B cell (primary cell): Measurements from ENCODE around the gene BLOC1S3. TPM values are rescaled to one million over a fixed set of nuclear protein-coding genes. Genes with fewer than 3 reads are reported as not detected.

ENCODE experiments used
- ATAC-seq: fragments of 200-7000 bp; cut with Tn5 transposase; one replicate; pipeline ENCODE4 v1.10.0; 2021; ENCODE audit warnings: low read depth, mild to moderate bottlenecking, moderate number of reproducible peaks, moderate library complexity
- CTCF ChIA-PET: fragments of 350-600 bp; sonication (Branson Sonifier 250); formaldehyde crosslinking; loops from one replicate; lab custom pipeline; 2021; ENCODE audit warnings: antibody characterized with exemption, inconsistent platforms; lab: Charles Lee
- POLR2A ChIA-PET: fragments of 350-600 bp; sonication (Branson Sonifier 250); formaldehyde crosslinking; loops from one replicate; lab custom pipeline; 2021; ENCODE audit warnings: antibody characterized with exemption; lab: Charles Lee
- DNase-seq: peaks from one replicate; pipeline ENCODE4 v3.0.0; 2013
- H2AFZ ChIP-seq: 2 replicates; pipeline ENCODE4 v1.6.1; 2012; ENCODE audit warnings: mild to moderate bottlenecking, low read depth, low read length; ENCODE audit not compliant: insufficient read depth, poor library complexity, severe bottlenecking
- H3K27ac ChIP-seq, 2 donors: 1 replicate in 1 of 2; 2 replicates in 1 of 2; pipeline ENCODE4 v1.5.1; 2012 to 2013; ENCODE audit warnings: low read length in 2 of 2, mild to moderate bottlenecking in 2 of 2, moderate library complexity in 1 of 2
- H3K27me3 ChIP-seq, 4 experiments: fragments of 200-600 bp in 1 of 4; sonication (generic) in 1 of 4; replicated peaks in 1 of 4; 1 replicate in 2 of 4; 2 replicates in 2 of 4; pipeline versions ENCODE4 v1.6.1 to v1.7.0; 2013 to 2016; ENCODE audit warnings: low read length in 3 of 4, mild to moderate bottlenecking in 2 of 4, mixed read lengths in 1 of 4, moderate library complexity in 1 of 4; ENCODE audit not compliant: insufficient read depth in 4 of 4, control insufficient read depth in 3 of 4; ENCODE audit errors: control extremely low read depth in 1 of 4
- H3K36me3 ChIP-seq, 2 experiments: replicated peaks in 1 of 2; 1 replicate in 1 of 2; 2 replicates in 1 of 2; pipeline versions ENCODE4 v1.6.1 to v1.7.1; 2013; ENCODE audit warnings: low read length in 1 of 2; ENCODE audit not compliant: insufficient read depth in 2 of 2, control insufficient read depth in 1 of 2; ENCODE audit errors: control extremely low read depth in 1 of 2, extremely low read depth in 1 of 2
- H3K4me1 ChIP-seq, 2 donors: fragments of 200-600 bp in 1 of 2; sonication (generic) in 1 of 2; 1 replicate in 1 of 2; 2 replicates in 1 of 2; pipeline versions ENCODE4 v1.5.1 to v1.6.1; 2013 to 2017; ENCODE audit warnings: low read length in 2 of 2; ENCODE audit not compliant: control insufficient read depth in 2 of 2, insufficient read depth in 2 of 2
- H3K4me2 ChIP-seq: replicated peaks from 2 replicates; pipeline ENCODE3; 2012; ENCODE audit warnings: mild to moderate bottlenecking, low read depth, low read length; ENCODE audit not compliant: poor library complexity, severe bottlenecking
- H3K4me3 ChIP-seq, 5 experiments: fragments of 200-600 bp in 1 of 5; sonication (generic) in 1 of 5; 1 replicate in 3 of 5; 2 replicates in 2 of 5; pipeline versions ENCODE4 v1.5.1 to v1.7.0; 2011 to 2016; ENCODE audit warnings: low read length in 4 of 5, mild to moderate bottlenecking in 4 of 5, low read depth in 2 of 5, control low read depth in 1 of 5, moderate library complexity in 1 of 5; ENCODE audit not compliant: insufficient read depth in 1 of 5; ENCODE audit errors: control extremely low read depth in 1 of 5, extremely low read depth in 1 of 5
- H3K79me2 ChIP-seq: fragments of 200-600 bp; sonication (generic); one replicate; pipeline ENCODE4 v1.6.0; 2016; ENCODE audit warnings: low read length; ENCODE audit not compliant: control insufficient read depth, insufficient read depth
- H3K9ac ChIP-seq: fragments of 200-600 bp; sonication (generic); 2 replicates; pipeline ENCODE4 v1.6.1; 2017; ENCODE audit warnings: mild to moderate bottlenecking, low read length, moderate library complexity
- H3K9me3 ChIP-seq, 3 donors: one replicate each; pipeline versions ENCODE4 v1.6.1 to v1.7.1; 2013; ENCODE audit warnings: low read length in 2 of 3; ENCODE audit not compliant: control insufficient read depth in 2 of 3, insufficient read depth in 1 of 3; ENCODE audit errors: control extremely low read depth in 1 of 3
- H4K20me1 ChIP-seq: 2 replicates; pipeline ENCODE4 v1.6.0; 2012; ENCODE audit warnings: mild to moderate bottlenecking, low read length; ENCODE audit not compliant: insufficient read depth, control insufficient read depth, poor library complexity, severe bottlenecking
- H3K27ac Mint-ChIP-seq: one replicate; pipeline ENCODE4 v1.8.0; 2021; ENCODE audit warnings: mixed read lengths
- H3K27me3 Mint-ChIP-seq: one replicate; pipeline ENCODE4 v1.8.0; 2021; ENCODE audit warnings: mixed read lengths
- H3K4me1 Mint-ChIP-seq: one replicate; pipeline ENCODE4 v1.8.0; 2021; ENCODE audit warnings: mixed read lengths
- H3K4me3 Mint-ChIP-seq: one replicate; pipeline ENCODE4 v1.8.0; 2021; ENCODE audit warnings: mixed read lengths
- H3K9me3 Mint-ChIP-seq: one replicate; pipeline ENCODE4 v1.8.0; 2022; ENCODE audit warnings: mixed read lengths; ENCODE audit not compliant: insufficient read depth
- CTCF ChIP-seq: fragments of 200-600 bp; IDR thresholded peaks from one replicate; pipeline ENCODE4 v1.8.0; 2022; ENCODE audit warnings: antibody characterized with exemption, mild to moderate bottlenecking
- EZH2 ChIP-seq: IDR thresholded peaks from 2 replicates; pipeline ENCODE4 v1.6.1; 2012; ENCODE audit warnings: borderline replicate concordance, low read depth, mild to moderate bottlenecking, moderate library complexity, low read length; ENCODE audit not compliant: insufficient read depth, poor library complexity, severe bottlenecking
- WGBS: methylation state at CpG from one replicate; pipeline ENCODE4 v1.1.5; 2013; ENCODE audit warnings: missing lambda C conversion rate; ENCODE audit not compliant: insufficient coverage; 5-methylcytosine and 5-hydroxymethylcytosine counted together
- intact Hi-C: fragments of 100-400 bp; cut with micrococcal nuclease; formaldehyde crosslinking; loops from one replicate; pipeline ENCODE4 v1.10.0; 2022
- polyA plus RNA-seq: library from polyadenylated mRNA; depleted of rRNA; stranded (reverse); fragments of >200 nt; gene quantifications from 2 replicates; pipeline ENCODE4 v1.2.3, GENCODE V29; 2012
- total RNA-seq, 2 donors: library from RNA; stranded (reverse); fragments of 120-200 nt in 1 of 2; gene quantifications; 1 replicate in 1 of 2; 2 replicates in 1 of 2; pipeline versions ENCODE4 v1.2.3 to v1.2.4, GENCODE V29; 2013 to 2022

The BLOC1S3 gene
- total and polyA plus RNA-seq, 2 donors (not counting 1 experiment from before 2014, with no cell fraction given): 7.2 to 21.1 TPM

DNA sequence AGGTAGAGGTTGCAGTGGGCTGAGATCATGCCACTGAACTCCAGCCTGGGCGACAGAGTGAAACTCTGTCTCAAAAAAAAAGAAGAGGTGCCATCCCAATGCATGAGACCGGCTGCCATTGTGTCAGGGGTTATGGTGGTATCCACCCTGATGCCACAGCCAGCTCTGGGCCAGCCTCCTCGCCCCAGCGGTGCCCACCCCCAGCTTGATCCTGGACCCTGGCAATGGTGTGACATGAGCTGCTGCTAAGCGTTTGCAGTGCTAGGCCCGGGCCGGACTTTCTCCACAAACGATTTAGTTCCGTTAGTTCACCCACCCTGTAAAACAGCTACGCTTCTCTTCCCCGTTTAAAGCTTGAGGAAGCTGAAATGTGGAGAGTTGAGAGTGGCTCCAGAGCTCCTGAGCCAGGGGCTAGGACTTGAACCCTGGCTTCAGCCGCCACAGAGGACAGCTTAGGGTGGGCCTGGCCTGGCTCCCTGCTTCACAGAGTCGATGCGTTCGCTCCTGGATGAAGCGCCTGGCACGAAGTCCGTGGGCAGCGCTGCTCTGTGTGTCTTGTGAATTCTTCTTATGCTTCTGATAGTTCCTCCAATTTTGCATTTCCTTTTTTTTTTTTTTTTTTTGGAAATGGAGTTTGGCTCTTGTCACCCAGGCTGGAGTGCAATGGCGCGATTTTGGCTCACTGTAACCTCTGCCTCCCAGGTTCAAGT, 43.3 kb upstream of the BLOC1S3 start:
- ChIA-PET POLR2A (no interaction called here), CTCF (interaction anchor here (0.7 to 1.9 kb wide), 4 partner anchors 10 to 76 kb away, joined by 3 to 6 read pairs (median 3); partner anchors contain the start of gene PPP1R37)
- no peaks in the 10 kb centered on the region for H3K27me3 ChIP-seq
- H3K9ac ChIP-seq: no peak overlapping the region
- H2AFZ ChIP-seq: no peak overlapping the region
- Mint-ChIP-seq H3K4me3 (no peak overlapping the region), H3K4me1 (peaks cover 51% of the 10 kb centered on the region), H3K27ac (peak overlapping the region; percentile 90), H3K9me3 (no peaks in the 10 kb centered on the region), H3K27me3 (no peaks in the 10 kb centered on the region)
- 95% methylated on average over 14 of the region's 21 CpGs for WGBS
- H3K9me3 ChIP-seq: no peaks in the 10 kb centered on the region
- no peak for ATAC-seq
- peaks cover 76% of the 10 kb centered on the region for H3K79me2 ChIP-seq
- H3K27ac ChIP-seq: peak overlapping the region; percentile 65 to 80
- intact Hi-C loops: no loop called here
- H4K20me1 ChIP-seq: peaks cover 28% of the 10 kb centered on the region
- no peak for TF ChIP-seq EZH2
- no peak for TF ChIP-seq CTCF
- no peak for DNase-seq
- H3K4me3 ChIP-seq: no peak overlapping the region
- peak overlapping the region; percentile 37 for H3K4me2 ChIP-seq
- H3K36me3 ChIP-seq: no peaks in the 10 kb centered on the region
- peaks cover 42 to 52% of the 10 kb centered on the region in 2 donors for H3K4me1 ChIP-seq

GRCh38 chr19:45136507-45137178, 41.9 kb upstream of the BLOC1S3 start:
- DNase-seq (no peak), ATAC-seq (no peak)
- H3K9me3 ChIP-seq: no peaks in the 10 kb centered on the region
- 67% methylated on average over 12 of the region's 12 CpGs for whole genome bisulfite sequencing
- H3K27me3 ChIP-seq: no peaks in the 10 kb centered on the region
- H3K79me2 ChIP-seq: peaks cover 69% of the 10 kb centered on the region
- Mint-ChIP-seq H3K4me3 (peak overlapping the region; percentile 83), H3K4me1 (peaks cover 45% of the 10 kb centered on the region), H3K9me3 (no peaks in the 10 kb centered on the region), H3K27me3 (no peaks in the 10 kb centered on the region), H3K27ac (peak overlapping the region; percentile 78)
- H3K27ac ChIP-seq: peak overlapping the region; percentile 8 to 28
- H2AFZ ChIP-seq: no peak overlapping the region
- TF ChIP-seq EZH2: no peak
- no peak for TF ChIP-seq CTCF
- POLR2A ChIA-PET: no interaction called here
- H3K4me3 ChIP-seq: peak overlapping the region in 1 of 5 experiments; percentile 29
- H3K9ac ChIP-seq: peak overlapping the region; percentile 35
- peaks cover 0 to 6% of the 10 kb centered on the region in 2 experiments for H3K36me3 ChIP-seq
- peak overlapping the region; percentile 59 for H3K4me2 ChIP-seq
- CTCF ChIA-PET: interaction anchor here (0.7 to 1.9 kb wide), 6 partner anchors 10 to 61 kb away, joined by 3 to 6 read pairs (median 3); no protein-coding TSS in a partner anchor
- H3K4me1 ChIP-seq: peaks cover 42 to 52% of the 10 kb centered on the region in 2 donors
- intact Hi-C loops: loop anchor here (2.0 kb wide), 1 partner anchor 16 kb away; no protein-coding TSS in a partner anchor
- peaks cover 17% of the 10 kb centered on the region for H4K20me1 ChIP-seq
